KMS-11 (cell line): ENCODE data around the gene TAF10.
A peak's percentile ranks its signal among the peaks of the same experiment; 100 is the strongest.

ENCODE experiments used
- H2AFZ ChIP-seq: fragments of 200-600 bp; sonication (generic); 2 replicates; pipeline ENCODE4 v1.6.1; 2016; ENCODE audit warnings: antibody characterized with exemption, mixed run types, low read depth
- H3K27ac ChIP-seq: fragments of 200-600 bp; sonication (generic); 2 replicates; pipeline ENCODE4 v1.6.1; 2016; ENCODE audit warnings: mild to moderate bottlenecking, mixed run types
- H3K27me3 ChIP-seq: fragments of 200-600 bp; sonication (generic); 2 replicates; pipeline ENCODE4 v1.6.1; 2017; ENCODE audit warnings: mild to moderate bottlenecking, low read depth, mixed run types, moderate library complexity; ENCODE audit not compliant: insufficient read depth
- H3K36me3 ChIP-seq: fragments of 200-600 bp; sonication (generic); 2 replicates; pipeline ENCODE4 v1.6.1; 2017; ENCODE audit warnings: mild to moderate bottlenecking, mixed run types; ENCODE audit not compliant: insufficient read depth
- H3K4me1 ChIP-seq: fragments of 200-600 bp; sonication (generic); 2 replicates; pipeline ENCODE4 v1.6.1; 2016; ENCODE audit warnings: mild to moderate bottlenecking, low read depth, mixed run types; ENCODE audit not compliant: poor library complexity, severe bottlenecking
- H3K4me2 ChIP-seq: fragments of 200-600 bp; sonication (generic); 2 replicates; pipeline ENCODE4 v1.7.0; 2016; ENCODE audit warnings: mild to moderate bottlenecking, mixed run types
- H3K4me3 ChIP-seq: fragments of 200-600 bp; sonication (generic); IDR thresholded peaks from 2 replicates; pipeline ENCODE4 v1.6.1; 2017; ENCODE audit warnings: low read depth, low read length, mixed read lengths; ENCODE audit not compliant: insufficient read depth
- H3K79me2 ChIP-seq: fragments of 200-600 bp; sonication (generic); 2 replicates; pipeline ENCODE4 v1.6.1; 2016; ENCODE audit warnings: low read depth, mixed run types; ENCODE audit not compliant: insufficient read depth
- H3K9ac ChIP-seq: fragments of 200-600 bp; sonication (generic); 2 replicates; pipeline ENCODE4 v1.6.1; 2016; ENCODE audit warnings: mild to moderate bottlenecking, mixed run types
- H4K20me1 ChIP-seq: fragments of 200-600 bp; sonication (generic); 2 replicates; pipeline ENCODE4 v1.6.1; 2016; ENCODE audit warnings: mild to moderate bottlenecking, mixed run types; ENCODE audit not compliant: insufficient read depth
- CTCF ChIP-seq: fragments of 200-600 bp; sonication (generic); conservative IDR thresholded peaks from 2 replicates; pipeline ENCODE4 v1.6.1; 2017; ENCODE audit warnings: low read depth, mild to moderate bottlenecking, antibody characterized with exemption, low read length, moderate library complexity, mixed read lengths

The TAF10 gene

GRCh38 chr11:6621711-6622211 lies 9.7 kb upstream of the TAF10 start:
- no peak for TF ChIP-seq CTCF
- Histone ChIP-seq H2AFZ (no peak overlapping the region), H3K79me2 (no peaks in the 10 kb centered on the region), H3K36me3 (no peaks in the 10 kb centered on the region), H3K27me3 (no peaks in the 10 kb centered on the region), H3K9ac (no peak overlapping the region), H3K4me3 (no peak overlapping the region), H3K4me1 (peaks cover 10% of the 10 kb centered on the region), H4K20me1 (no peaks in the 10 kb centered on the region), H3K27ac (no peak overlapping the region), H3K4me2 (no peak overlapping the region)

- Histone ChIP-seq H3K27ac (no peak overlapping the region), H3K4me1 (peaks cover 10% of the 10 kb centered on the region), H3K4me3 (no peak overlapping the region), H2AFZ (no peak overlapping the region), H3K9ac (no peak overlapping the region), H3K27me3 (no peaks in the 10 kb centered on the region), H3K36me3 (no peaks in the 10 kb centered on the region), H3K4me2 (no peak overlapping the region), H3K79me2 (no peaks in the 10 kb centered on the region), H4K20me1 (no peaks in the 10 kb centered on the region)
- TF ChIP-seq CTCF, result no peak
These were observed 8.6 kb upstream of the TAF10 start for GRCh38 chr11:6620636-6621035.

GRCh38 chr11:6619004-6619745 lies 7.2 kb upstream of the TAF10 start, which contains the start of gene TPP1:
TSS of gene TPP1 (minus strand) at chr11:6619422. CDS start at chr11:6619400, 22 bp downstream.
- Histone ChIP-seq H4K20me1 (no peaks in the 10 kb centered on the region), H3K27ac (no peak within 1 kb of the TSS; the same call in 1 of the 2 replicates)

More at GRCh38 chr11:6619004-6619745, 7.2 kb upstream of the TAF10 start, which contains the start of gene TPP1:
- H2AFZ ChIP-seq, result peak within 1 kb of the TSS; percentile 62
- H3K4me2 ChIP-seq, result peak within 1 kb of the TSS; percentile 85
- no peaks in the 10 kb centered on the region for H3K36me3 ChIP-seq
- H3K9ac ChIP-seq, result peak within 1 kb of the TSS; percentile 52; the same call in 1 of the 2 replicates
- no peaks in the 10 kb centered on the region for H3K27me3 ChIP-seq
- TF ChIP-seq CTCF, result no peak
- peak within 1 kb of the TSS; percentile 26 for H3K4me3 ChIP-seq
- H3K4me1 ChIP-seq, result peaks cover 10% of the 10 kb centered on the region
- H3K79me2 ChIP-seq, result no peaks in the 10 kb centered on the region
